Measurements from ENCODE around the gene GPR21. TPM values are rescaled to one million over a fixed set of nuclear protein-coding genes. Genes with fewer than 3 reads are reported as not detected.

GPR21 gene
- total and polyA plus RNA-seq, 4 donors, result 0.03 to 6.1 (median 3.7) TPM; not detected in 1

DNA sequence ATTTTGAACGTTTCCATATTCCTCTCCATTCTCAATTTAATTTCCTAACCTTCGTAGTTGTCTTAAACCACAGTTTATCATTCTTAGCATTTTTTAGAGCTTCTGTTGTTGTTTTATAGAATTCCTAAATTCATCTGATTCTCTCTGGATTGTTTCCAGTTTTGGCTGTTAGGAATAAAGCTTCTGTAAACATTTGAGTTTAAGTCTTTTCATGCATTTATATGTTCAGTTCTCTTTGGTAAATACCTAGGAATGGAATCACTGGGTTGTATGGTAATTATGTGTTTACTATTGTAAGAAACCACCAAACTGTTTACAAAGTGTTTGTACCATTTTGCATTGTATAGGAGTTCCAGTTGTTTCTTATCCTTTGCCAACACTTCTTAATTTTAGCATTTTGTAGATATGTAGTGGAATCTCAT lies 29.7 kb downstream of the GPR21 start:
- Histone ChIP-seq H3K27me3 (ENCODE audit: control insufficient read depth in 3 of 3, insufficient read depth in 3 of 3, low read length in 2 of 3) (no peaks in the 10 kb centered on the region), H3K9ac (ENCODE audit: insufficient read depth in 1 of 2, low read length in 2 of 2) (no peak overlapping the region), H3K27ac (ENCODE audit: low read depth in 1 of 2, low read length in 1 of 2) (no peak overlapping the region), H3K4me1 (ENCODE audit: control insufficient read depth in 5 of 5, insufficient read depth in 5 of 5, low read length in 5 of 5) (peaks cover 0 to 7% (median 2%) of the 10 kb centered on the region in 5 donors), H3K36me3 (ENCODE audit: control insufficient read depth in 4 of 4, insufficient read depth in 4 of 4, low read length in 4 of 4) (peaks cover 8 to 22% (median 13%) of the 10 kb centered on the region in 4 donors), H3K9me3 (ENCODE audit: control insufficient read depth in 4 of 4, insufficient read depth in 3 of 4, low read length in 3 of 4) (no peaks in the 10 kb centered on the region), H3K4me3 (no peak overlapping the region)
- no peak for DNase-seq
- WGBS, 2 donors, result 67 to 74% methylated on average over 2 of the region's 2 CpGs
- ATAC-seq (ENCODE audit: insufficient read depth, low FRiP score), result no peak
- TF ChIP-seq, protein P1, sequence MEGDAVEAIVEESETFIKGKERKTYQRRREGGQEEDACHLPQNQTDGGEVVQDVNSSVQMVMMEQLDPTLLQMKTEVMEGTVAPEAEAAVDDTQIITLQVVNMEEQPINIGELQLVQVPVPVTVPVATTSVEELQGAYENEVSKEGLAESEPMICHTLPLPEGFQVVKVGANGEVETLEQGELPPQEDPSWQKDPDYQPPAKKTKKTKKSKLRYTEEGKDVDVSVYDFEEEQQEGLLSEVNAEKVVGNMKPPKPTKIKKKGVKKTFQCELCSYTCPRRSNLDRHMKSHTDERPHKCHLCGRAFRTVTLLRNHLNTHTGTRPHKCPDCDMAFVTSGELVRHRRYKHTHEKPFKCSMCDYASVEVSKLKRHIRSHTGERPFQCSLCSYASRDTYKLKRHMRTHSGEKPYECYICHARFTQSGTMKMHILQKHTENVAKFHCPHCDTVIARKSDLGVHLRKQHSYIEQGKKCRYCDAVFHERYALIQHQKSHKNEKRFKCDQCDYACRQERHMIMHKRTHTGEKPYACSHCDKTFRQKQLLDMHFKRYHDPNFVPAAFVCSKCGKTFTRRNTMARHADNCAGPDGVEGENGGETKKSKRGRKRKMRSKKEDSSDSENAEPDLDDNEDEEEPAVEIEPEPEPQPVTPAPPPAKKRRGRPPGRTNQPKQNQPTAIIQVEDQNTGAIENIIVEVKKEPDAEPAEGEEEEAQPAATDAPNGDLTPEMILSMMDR (IDR thresholded peaks at IDR 0.05; ENCODE audit: control extremely low read depth, extremely low read depth), result no peak

- Histone ChIP-seq H3K36me3 (ENCODE audit: control insufficient read depth in 4 of 4, insufficient read depth in 4 of 4, low read length in 4 of 4) (peaks cover 8 to 22% (median 13%) of the 10 kb centered on the region in 4 donors), H3K4me1 (ENCODE audit: control insufficient read depth in 5 of 5, insufficient read depth in 5 of 5, low read length in 5 of 5) (peaks cover 0 to 7% (median 2%) of the 10 kb centered on the region in 5 donors), H3K9me3 (ENCODE audit: control insufficient read depth in 4 of 4, insufficient read depth in 3 of 4, low read length in 3 of 4) (no peaks in the 10 kb centered on the region), H3K27ac (ENCODE audit: low read depth in 1 of 2, low read length in 1 of 2) (no peak overlapping the region), H3K9ac (ENCODE audit: insufficient read depth in 1 of 2, low read length in 2 of 2) (no peak overlapping the region), H3K4me3 (no peak overlapping the region), H3K27me3 (ENCODE audit: control insufficient read depth in 3 of 3, insufficient read depth in 3 of 3, low read length in 2 of 3) (no peaks in the 10 kb centered on the region)
- DNase-seq (no peak), ATAC-seq (ENCODE audit: insufficient read depth, low FRiP score) (no peak)
- TF ChIP-seq, protein P1 (IDR thresholded peaks at IDR 0.05; ENCODE audit: control extremely low read depth, extremely low read depth), result no peak
- WGBS, 2 donors, result 96 to 97% methylated on average over 11 of the region's 11 CpGs
Observed at GRCh38 chr9:123063896-123064295, 30.4 kb downstream of the GPR21 start.

GRCh38 chr9:123064716-123065115 lies 31.2 kb downstream of the GPR21 start:
- ATAC-seq (ENCODE audit: insufficient read depth, low FRiP score) (no peak), DNase-seq (no peak)
- TF ChIP-seq, protein P1 (IDR thresholded peaks at IDR 0.05; ENCODE audit: control extremely low read depth, extremely low read depth), result no peak
- no peak overlapping the region for H3K27ac ChIP-seq (ENCODE audit: low read depth in 1 of 2, low read length in 1 of 2)
- H3K9me3 ChIP-seq (ENCODE audit: control insufficient read depth in 4 of 4, insufficient read depth in 3 of 4, low read length in 3 of 4), result no peaks in the 10 kb centered on the region
- no peak overlapping the region for H3K9ac ChIP-seq (ENCODE audit: insufficient read depth in 1 of 2, low read length in 2 of 2)
- H3K36me3 ChIP-seq (ENCODE audit: control insufficient read depth in 4 of 4, insufficient read depth in 4 of 4, low read length in 4 of 4), result peaks cover 8 to 20% (median 14%) of the 10 kb centered on the region in 4 donors
- no peak overlapping the region for H3K4me3 ChIP-seq
- H3K4me1 ChIP-seq (ENCODE audit: control insufficient read depth in 5 of 5, insufficient read depth in 5 of 5, low read length in 5 of 5), result peaks cover 0 to 7% (median 2%) of the 10 kb centered on the region in 5 donors
- no peaks in the 10 kb centered on the region for H3K27me3 ChIP-seq (ENCODE audit: control insufficient read depth in 3 of 3, insufficient read depth in 3 of 3, low read length in 2 of 3)
- WGBS, 2 donors, result 71 to 90% methylated on average over 2 of the region's 2 CpGs

DNA sequence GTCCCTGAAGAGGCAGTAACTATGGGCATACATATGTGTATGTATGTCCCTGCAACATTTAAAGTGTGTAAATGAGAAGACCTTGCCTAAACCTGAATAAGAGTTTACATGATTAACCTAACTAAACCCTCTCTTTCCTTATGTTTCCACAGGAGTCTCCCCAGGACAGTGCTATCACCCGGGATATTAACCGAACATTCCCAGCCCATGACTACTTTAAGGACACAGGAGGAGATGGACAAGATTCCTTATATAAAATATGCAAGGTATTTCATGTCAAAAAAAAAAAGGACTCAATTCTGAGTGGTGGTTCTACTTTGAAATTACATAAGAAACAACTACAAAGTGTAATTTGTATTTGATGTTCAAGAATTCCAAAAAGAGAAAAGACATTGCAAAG lies 31.7 kb downstream of the GPR21 start:
- DNase-seq, result no peak
- no peak overlapping the region for H3K9ac ChIP-seq (ENCODE audit: insufficient read depth in 1 of 2, low read length in 2 of 2)
- H3K9me3 ChIP-seq (ENCODE audit: control insufficient read depth in 4 of 4, insufficient read depth in 3 of 4, low read length in 3 of 4), result no peaks in the 10 kb centered on the region
- 92 to 93% methylated on average over 2 of the region's 2 CpGs for WGBS, 2 donors
- H3K27ac ChIP-seq (ENCODE audit: low read depth in 1 of 2, low read length in 1 of 2), result no peak overlapping the region
- no peak overlapping the region for H3K4me3 ChIP-seq
- no peak for ATAC-seq (ENCODE audit: insufficient read depth, low FRiP score)
- H3K27me3 ChIP-seq (ENCODE audit: control insufficient read depth in 3 of 3, insufficient read depth in 3 of 3, low read length in 2 of 3), result no peaks in the 10 kb centered on the region
- H3K36me3 ChIP-seq (ENCODE audit: control insufficient read depth in 4 of 4, insufficient read depth in 4 of 4, low read length in 4 of 4), result peaks cover 8 to 23% (median 16%) of the 10 kb centered on the region in 4 donors
- peaks cover 0 to 7% (median 2%) of the 10 kb centered on the region in 5 donors for H3K4me1 ChIP-seq (ENCODE audit: control insufficient read depth in 5 of 5, insufficient read depth in 5 of 5, low read length in 5 of 5)
- TF ChIP-seq, protein P1 (IDR thresholded peaks at IDR 0.05; ENCODE audit: control extremely low read depth, extremely low read depth), result no peak
